CD4-positive, alpha-beta T cell treated with Interleukin-10 for 1 hour (primary cell): ENCODE data around the gene ESM1.

Experiments used
- DNase-seq: peaks from one replicate; pipeline ENCODE4 v3.0.0-alpha.2; 2020

ESM1 gene

DNA sequence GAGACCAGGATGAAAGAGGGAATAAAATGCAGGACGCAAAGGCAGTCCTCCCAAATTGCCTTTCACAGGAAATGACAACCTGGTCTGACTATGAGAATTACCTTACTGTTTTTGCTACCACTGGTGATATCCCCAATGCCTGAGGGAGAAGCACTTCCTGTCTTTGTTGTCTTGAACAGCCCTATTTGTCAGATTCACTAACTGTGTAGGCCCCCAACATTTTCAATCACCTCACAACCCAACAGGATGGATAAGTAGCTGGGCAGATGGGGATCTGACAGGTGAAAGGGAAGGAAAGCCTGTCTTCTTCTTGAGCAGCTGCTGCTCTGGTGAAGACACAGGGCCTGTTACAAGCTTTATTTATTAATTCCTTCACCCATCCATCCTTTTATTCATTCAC lies 9.7 kb downstream of the ESM1 start:
- DNase-seq, result no peak

DNA sequence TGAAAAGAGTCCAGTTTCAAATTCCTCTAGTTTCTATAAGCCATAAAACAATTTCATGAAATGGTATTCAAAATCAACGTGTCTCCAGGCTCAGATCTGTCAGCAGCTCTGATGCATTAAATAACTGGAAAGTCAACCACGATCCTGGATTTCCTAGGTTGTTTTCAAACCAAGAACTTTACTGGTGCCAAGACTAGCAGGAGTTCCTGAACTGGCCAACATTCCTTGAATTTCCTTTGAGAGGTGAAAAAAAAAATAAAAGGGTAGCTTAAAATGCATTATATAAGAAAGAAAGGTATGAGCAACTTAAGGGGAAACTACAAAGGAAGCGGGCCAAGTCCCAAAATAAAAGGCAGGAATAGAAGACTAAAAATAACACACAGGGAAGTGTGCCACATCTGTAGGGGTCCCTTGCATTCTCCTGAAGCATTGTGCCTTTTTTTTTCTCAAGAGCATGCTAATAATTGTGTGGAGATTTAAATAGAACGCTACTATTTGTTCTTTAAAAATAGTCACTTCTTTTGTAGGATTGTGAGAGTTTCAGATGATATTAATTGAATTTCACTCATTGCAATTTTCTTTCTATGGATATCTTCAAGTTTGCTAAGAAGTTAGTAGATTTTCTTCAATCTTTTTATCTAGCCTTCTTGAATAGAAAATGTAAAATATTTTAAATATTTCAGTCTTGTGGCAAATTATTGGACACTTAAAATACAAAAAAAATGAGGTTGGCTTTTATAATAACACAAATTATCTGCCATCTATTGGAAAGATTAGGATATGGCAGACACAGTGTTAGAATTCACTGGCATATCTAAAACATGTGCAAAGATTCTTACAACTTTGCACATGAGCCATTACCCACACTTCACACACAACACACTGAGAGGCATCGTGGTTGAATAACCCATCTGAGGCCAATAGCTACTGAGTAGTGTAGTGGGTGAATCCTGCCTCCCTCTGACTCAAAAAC lies 15.3 kb downstream of the ESM1 start:
- DNase-seq, result no peak

DNA sequence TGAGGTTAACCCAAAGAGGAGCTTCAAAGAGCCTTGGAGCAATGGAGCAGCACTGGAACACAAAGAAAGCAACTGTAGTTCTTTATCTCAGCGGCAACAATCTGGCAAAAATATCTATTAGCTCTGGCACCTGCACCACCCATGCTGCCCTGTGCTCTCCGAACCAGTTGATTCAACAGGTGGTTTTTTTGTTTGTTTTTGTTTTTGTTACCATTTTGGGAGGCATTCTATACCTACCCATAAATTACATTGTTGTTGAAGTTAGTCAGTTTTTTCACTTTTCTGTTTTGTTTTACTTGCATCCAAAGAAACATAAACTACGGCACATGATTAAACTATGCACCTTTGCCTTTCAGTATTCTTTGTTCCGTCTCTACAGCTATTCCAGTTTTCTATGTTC lies 16.2 kb downstream of the ESM1 start:
- no peak for DNase-seq

DNA sequence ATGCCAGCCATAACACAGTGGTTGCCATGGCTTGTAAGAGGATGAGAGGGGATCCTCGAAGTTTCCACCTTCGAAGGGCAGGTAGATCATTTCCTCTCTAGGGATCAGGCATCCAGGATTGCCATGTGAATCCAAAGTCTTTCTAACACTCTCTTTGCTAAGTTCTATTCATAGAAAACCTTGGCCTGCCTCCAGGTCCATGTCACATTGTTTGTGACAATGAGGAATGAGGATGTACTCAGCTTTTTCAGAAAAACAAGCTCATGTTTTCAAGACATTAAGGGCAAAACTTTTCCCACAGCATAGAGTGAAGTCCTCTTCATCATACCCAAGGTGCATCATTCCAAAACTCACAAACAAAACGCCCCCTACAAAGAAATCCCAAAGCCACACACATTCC lies 19.6 kb downstream of the ESM1 start:
- DNase-seq, result no peak

DNA sequence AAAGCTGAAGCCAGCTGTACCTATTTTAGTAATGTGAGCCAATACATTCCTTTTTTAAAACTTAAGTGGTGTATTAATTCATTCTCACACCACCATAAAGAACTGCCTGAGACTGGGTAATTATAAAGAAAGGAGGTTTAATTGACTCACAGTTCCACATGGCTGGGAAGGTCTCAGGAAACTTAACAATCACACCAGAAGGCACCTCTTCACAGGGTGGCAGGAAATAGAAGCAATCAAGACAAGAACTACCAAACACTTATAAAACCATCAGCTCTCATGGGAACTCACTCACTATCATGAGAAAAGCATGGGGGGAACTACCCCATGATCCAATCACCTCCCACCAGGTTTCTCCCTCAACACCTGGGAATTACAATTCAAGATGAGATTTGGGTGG lies 21.0 kb downstream of the ESM1 start:
- no peak for DNase-seq

DNA sequence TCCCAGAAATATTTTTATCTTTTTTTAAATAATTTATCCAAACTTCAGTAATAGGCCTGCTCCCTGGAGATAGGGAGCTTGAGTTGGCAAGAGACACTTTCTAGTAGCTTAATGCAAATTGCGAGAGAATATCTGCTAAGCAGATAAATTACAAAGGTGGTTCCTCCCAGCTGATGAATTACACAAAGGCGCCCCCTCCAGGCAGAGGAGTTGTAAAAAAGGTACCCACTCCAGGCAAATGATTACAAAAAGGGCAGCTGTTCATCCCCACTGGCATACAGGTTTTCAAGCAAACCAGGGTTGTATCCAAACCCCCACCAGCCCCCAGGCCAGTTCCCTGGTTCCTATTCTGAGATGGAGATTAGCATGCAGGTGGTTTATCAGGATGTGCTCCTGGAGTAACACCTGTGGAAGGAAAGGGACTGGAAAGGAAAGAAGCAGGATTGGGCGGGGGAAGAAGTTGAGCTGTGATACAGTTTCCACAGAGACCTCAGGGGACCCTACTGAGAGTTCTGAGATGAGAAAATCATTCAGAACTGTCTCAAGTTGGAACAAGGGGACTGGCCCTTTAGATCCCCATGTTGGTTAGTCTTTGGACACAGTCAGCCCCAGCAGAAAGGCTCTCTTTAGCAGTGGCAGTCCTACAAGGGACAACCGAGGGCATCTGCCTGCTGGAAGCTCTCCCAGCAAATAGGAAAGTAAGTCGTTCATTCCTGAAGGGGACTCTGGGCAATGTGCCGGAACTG lies 25.5 kb downstream of the ESM1 start:
- DNase-seq, result peak; percentile 17

DNA sequence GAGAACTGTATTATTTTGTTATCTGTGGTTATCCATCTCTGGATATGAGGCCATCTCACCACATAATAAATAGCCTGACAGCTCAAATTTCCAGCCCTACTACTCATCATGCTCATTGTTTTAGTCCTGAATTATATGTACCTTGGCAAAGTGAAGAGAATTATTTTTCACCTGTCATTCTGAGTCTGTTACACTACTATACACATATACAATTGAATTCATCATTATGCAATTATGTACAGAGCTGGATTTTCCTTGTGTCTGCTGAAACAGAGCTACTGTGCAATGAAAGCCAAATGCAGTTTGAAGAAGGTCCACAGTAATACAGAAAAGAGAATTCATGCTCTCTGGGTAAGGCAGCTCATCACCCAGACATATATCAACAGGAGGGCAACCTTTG lies 28.5 kb downstream of the ESM1 start:
- DNase-seq, result no peak

DNA sequence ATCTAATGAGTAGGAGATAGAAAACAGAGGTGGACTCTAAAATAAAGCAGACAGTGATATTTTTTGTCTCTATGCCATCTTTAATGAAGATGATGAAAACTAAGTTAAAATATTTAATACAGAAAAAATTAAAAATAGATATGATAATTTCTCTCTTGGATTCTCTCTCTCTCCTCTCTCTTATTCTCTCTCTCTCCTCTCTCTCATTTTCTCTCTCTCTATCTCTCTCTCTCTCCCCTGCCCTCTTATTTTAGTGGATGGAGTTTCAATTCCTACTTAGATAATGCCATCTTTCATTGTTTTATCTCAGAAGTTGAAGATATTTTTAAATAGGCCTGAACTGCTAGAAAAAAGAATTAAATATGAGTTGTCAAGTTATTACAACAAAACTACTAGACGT lies 38.2 kb downstream of the ESM1 start:
- no peak for DNase-seq

DNA sequence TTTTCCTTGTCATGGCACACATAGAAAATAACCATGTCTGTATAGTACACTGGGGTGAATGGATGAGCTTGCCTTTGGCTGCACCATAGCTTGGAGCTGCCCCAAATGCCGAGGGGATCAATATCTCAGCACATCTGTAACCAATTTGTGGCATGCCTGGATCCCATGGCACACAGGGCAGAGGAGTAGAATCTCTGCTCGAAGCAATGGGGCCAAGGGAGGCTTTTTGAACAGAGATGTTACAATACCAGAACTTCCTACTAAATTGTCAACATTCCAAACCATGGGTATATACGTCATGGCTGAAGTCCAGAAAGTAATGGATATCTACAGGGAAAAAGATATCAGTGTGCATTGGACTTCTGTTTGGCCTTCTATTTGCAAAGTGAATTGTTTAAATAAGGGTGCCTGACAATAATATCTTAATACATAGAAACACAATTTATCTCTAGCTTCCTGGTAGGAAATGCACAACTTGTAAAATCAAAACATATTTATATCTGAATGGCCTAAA lies 39.0 kb downstream of the ESM1 start:
- no peak for DNase-seq

DNA sequence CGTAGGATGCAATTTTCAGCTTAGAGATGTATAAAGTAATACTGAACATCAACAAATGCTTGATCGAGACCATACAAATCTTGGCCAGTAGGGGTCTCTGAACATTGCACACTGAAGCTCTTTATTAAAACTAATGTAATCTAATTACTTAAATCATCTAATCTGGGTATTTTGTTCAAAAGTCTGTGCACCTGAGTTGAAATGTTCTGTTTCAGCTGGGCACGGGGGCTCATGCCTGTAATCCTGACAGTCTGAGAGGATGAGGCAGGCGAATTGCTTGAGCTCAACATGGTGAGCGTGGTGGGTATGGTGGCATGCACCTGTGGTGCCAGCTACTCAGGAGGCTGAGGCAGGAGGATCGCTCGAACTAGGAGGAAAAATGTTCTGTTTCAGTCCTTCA lies 41.0 kb downstream of the ESM1 start:
- peak; percentile 72 for DNase-seq

DNA sequence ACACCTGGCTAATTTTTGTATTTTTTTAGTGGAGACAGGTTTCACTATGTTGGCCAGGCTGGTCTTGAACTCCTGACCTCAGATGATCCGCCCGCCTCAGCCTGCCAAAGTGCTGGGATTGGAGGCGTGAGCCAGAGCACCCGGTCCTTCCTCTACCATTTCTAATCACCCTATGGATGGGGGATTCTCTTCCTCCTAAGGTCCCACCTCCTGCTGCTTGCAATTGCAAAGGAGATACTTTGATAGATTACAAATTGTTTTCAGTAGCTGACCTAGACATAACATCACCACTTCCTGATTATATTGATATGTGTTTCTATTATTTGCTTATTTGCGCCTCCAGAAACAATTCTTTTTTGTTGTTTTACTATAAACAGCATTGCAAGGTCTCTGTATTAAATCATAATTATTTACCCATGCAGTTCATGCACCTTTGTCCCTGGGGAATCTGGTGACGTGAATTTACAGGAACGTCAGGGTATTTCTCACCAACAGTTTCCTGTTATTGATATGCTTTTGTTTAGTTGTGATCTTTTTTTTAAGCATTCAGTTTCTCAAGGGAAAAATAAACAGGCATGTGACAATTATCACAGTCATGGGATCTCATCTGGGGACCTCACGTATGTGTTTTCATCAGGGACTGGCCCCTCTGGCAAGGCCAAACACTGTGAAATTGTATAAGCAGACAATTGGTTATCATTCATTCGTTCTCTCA lies 43.2 kb downstream of the ESM1 start:
- DNase-seq, result no peak

DNA sequence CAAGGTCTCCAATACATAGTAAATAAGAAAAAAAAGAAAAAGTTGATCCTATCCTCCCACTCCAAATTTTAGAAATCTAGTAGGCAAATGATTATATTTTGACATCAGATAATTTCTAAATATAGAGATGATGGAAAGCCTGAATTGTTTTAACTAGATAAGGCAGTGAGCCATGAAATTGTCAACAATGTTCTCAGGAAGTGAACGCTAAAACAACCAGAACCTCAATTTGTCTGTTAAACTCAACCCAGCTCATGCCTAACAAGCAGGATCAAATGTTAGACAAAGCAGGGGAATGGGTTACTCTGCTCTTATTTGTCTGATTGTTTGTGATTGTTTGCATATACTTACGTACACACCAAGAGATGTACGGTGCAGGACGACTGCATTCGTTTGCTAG lies 49.2 kb downstream of the ESM1 start:
- no peak for DNase-seq

DNA sequence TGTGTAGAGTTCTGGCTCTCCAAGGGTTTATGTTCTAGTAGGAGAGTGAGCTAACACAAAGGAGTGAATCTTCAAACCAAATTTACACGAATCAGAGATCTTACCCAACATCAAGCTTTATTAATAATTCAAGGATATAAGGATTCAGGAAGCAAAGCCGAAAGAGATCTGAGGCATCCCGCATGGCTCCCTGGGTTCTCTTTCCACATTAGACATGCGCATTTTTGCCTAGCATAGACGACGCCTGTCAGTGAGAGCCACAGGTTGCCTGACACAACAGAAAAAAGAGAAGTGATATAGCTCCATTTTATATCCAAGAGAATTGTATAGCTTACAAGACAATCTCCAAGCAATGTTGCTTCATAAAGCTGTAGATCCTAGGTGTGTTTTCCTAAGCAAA lies 52.6 kb downstream of the ESM1 start:
- no peak for DNase-seq

DNA sequence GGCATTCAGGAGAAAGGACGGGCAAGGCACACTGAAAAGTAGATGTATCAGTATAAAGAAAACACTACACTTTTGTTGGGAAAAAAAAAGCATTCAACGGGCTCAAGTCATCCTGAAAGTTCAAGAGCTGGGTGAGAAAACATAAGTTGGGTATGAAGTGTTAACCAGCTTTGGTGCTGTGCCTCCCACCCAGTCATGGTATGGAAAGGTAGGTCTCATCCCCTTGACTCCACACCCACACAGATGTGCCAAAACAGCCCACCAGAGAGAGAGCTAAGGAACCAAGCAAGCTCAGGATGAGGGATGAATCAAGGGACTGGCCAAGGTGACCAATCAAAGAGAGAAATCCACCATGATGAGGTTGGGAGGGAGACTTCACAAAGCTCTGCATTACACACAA lies 54.7 kb downstream of the ESM1 start:
- DNase-seq, result no peak
